ENCODE data around the gene B3GNT7.

- TF ChIP-seq RAD21 (IDR thresholded peaks at IDR 0.05 in 1 of 2, conservative IDR thresholded peaks at IDR 0.05 in 1 of 2; ENCODE audit: low read depth in 2 of 2, low read length in 2 of 2) (peak; percentile 57 to 75), CTCF (IDR thresholded peaks at IDR 0.05; ENCODE audit: control extremely low read depth in 1 of 3, insufficient read depth in 1 of 3, low read depth in 1 of 3, low read length in 3 of 3) (peak; percentile 79 to 91 (median 88)), TEAD4 (IDR thresholded peaks at IDR 0.05; ENCODE audit: low read depth, low read length) (peak; percentile 88), EP300 (IDR thresholded peaks at IDR 0.05; ENCODE audit: borderline replicate concordance in 1 of 2, low read depth in 2 of 2, low read length in 2 of 2) (peak in 1 of 2 experiments; percentile 83; a peak in 1 of 3 replicates), POLR2A (IDR thresholded peaks at IDR 0.05; ENCODE audit: control extremely low read depth in 1 of 2, low read depth in 2 of 2, low read length in 2 of 2) (peak in 1 of 2 experiments; percentile 67; a peak in 2 of 3 replicates), BRCA1 (IDR thresholded peaks at IDR 0.05; ENCODE audit: low read depth, low read length) (no peak), SP1 (IDR thresholded peaks at IDR 0.05; ENCODE audit: low read depth, low read length) (peak; percentile 79; the same call in 1 of the 2 replicates), USF2 (IDR thresholded peaks at IDR 0.05; ENCODE audit: low read length) (no peak), HDAC6 (IDR thresholded peaks at IDR 0.05; ENCODE audit: low read depth, low read length) (no peak), ATF3 (IDR thresholded peaks at IDR 0.05; ENCODE audit: insufficient read depth, low read depth, low read length) (no peak), SIN3A (conservative IDR thresholded peaks at IDR 0.05 in 1 of 2, IDR thresholded peaks at IDR 0.05 in 1 of 2; ENCODE audit: low read depth in 1 of 2, low read length in 2 of 2) (no peak), CHD2 (IDR thresholded peaks at IDR 0.05; ENCODE audit: low read length) (no peak; the same call in 1 of the 2 replicates), CBX8 (IDR thresholded peaks at IDR 0.05; ENCODE audit: borderline replicate concordance, low read depth, low read length) (no peak)
Measured at GRCh38 chr2:231410293-231411004, 14.9 kb downstream of the B3GNT7 start.
